GM18511 (cell line): ENCODE data around the gene PRRT1.

ENCODE experiments used
- ATAC-seq: cut with Tn5 transposase; IDR thresholded peaks from one replicate; pipeline ENCODE4 v1.9.1; 2021; ENCODE audit warnings: mild to moderate bottlenecking, moderate library complexity; ENCODE audit not compliant: unreplicated experiment

PRRT1 gene

GRCh38 chr6:32127717-32128592 is 23.8 kb downstream of the PRRT1 start, which contains the start of gene ATF6B:
Gene ATF6B (minus strand): TSS chr6:32128246. CDS start chr6:32128207, 39 bp downstream.
- ATAC-seq, result peak; percentile 92

- ATAC-seq, result no peak
These were observed 24.4 kb downstream of the PRRT1 start for GRCh38 chr6:32127409-32127716.

- no peak for ATAC-seq
These were observed 24.9 kb downstream of the PRRT1 start for GRCh38 chr6:32126880-32127279.

- no peak for ATAC-seq
These were observed 28.1 kb downstream of the PRRT1 start for GRCh38 chr6:32123681-32124080.

DNA sequence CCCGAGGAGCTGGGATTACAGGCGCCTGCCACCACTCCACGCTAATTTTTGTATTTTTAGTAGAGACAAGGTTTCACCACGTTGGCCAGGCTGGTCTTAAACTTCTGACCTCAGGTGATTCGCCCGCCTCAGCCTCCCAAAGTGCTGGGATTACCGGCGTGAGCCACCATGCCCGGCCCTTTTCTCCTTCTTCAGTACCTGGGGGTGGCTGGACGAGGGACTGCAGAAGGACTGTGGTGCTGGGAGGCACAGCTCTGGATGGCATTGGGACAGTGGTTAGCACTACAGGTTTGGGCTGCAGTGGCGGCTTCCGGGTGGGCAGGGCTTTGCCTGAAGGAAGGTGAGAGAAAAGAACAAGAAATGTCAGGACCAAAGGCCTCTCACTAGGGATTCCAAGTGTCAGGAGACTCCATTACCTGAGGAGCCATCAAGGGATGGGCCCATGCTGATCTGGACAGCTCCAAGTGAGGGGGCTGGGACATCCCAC is 31.1 kb downstream of the PRRT1 start:
- no peak for ATAC-seq

- ATAC-seq, result no peak
These were observed 32.7 kb downstream of the PRRT1 start for GRCh38 chr6:32118782-32119628.

- no peak for ATAC-seq
These were observed 34.3 kb downstream of the PRRT1 start for GRCh38 chr6:32117461-32117860.

DNA sequence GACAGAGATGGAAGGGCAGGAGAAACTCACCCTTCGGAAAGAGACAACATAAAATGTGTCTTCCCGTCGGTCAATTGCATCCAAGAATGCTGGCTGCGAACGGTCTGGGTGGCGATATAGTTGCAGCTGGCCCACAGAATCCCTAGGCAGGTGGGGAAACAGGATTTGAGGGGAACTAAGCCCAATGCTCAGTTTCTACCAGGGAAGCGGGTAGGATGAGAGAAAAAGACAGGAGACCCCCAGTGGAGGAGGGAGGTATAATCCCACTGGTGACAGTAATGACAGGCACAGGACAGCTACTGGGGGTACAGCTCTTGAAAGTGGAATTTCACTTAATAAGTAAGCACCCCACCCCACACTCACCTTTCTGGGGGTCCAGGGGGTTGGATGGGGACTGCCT is 35.1 kb downstream of the PRRT1 start:
- no peak for ATAC-seq

- no peak for ATAC-seq
These were observed 36.1 kb downstream of the PRRT1 start for GRCh38 chr6:32115623-32116022.

DNA sequence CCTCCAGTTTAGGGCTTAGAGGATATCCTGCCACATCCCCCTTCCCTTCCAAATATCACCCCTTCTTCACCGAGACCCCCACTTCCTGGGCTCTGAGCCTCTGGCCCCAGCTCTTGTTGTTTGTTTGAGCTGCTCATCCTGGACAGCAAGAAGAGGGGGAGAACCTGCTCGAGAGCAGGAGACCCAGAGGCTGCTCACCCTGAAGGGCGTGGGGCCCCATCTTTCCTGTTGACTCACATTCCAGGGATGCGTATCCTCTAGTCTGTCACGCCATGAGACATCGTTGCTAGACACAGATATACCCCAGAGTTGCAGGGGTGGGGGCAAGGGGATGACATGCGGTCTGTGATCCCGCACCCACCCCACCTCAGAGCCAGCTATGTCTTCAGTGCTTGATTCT is 36.9 kb downstream of the PRRT1 start:
- no peak for ATAC-seq

- no peak for ATAC-seq
These were observed 38.1 kb downstream of the PRRT1 start for GRCh38 chr6:32113386-32114352.

DNA sequence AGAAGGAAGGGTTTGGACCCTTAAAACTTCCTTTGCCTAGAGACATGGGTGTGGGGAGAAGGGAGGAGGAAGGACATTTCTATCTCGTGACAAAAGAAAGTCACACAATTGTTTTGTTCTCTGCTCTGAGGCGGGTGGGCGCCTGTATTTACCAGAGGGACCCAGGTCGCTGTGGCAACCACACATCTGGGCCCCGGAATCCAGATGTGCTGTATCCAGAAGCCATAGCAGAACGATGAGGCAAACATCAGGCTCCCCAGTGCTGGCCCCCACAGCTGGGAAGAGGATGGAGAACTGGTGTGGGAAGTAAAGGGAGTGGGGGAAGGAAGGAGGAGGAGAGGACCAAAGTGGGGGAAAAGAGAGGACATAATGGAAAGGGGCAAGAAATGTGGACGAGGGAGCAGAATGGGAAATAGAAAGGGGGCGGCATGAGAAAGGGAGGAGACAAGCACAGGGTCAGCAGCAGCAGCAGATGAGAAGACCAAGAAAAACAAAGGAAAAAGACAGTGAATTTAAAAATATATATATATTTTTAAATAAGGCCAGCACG is 39.2 kb downstream of the PRRT1 start:
- ATAC-seq, result no peak

DNA sequence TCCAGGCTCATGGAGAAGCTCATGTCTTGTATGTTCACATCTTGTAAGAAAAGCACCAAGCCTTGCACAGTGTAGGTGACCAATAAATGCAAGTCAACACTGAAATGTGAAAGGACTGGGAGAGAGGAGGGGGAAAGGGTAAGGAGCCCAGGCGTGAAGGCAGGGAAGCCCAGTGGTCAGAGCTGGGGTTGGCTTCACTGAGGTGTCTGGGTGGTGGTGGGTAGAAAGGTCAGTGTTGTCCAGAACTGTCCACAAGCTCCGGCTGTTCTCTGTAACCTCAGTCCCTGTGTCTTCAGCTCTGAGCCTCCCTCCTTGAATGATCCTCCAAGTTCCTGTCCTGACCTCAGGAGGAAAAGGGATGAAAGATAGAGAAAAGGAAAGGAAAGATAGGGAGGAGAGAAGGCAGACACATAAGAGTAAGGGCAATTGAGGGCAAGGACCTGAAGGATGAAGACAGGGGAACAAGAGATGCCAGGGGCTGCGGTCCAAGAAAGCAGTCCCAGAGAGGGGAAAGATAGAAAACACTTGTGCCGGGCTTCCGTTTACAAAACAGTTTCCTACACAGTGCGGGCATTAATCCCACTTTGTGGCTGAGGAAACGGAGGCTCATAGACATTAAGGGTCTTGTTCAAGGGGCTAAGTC is 40.2 kb downstream of the PRRT1 start:
- ATAC-seq, result no peak

- no peak for ATAC-seq
These were observed 41.1 kb downstream of the PRRT1 start for GRCh38 chr6:32110632-32111031.

DNA sequence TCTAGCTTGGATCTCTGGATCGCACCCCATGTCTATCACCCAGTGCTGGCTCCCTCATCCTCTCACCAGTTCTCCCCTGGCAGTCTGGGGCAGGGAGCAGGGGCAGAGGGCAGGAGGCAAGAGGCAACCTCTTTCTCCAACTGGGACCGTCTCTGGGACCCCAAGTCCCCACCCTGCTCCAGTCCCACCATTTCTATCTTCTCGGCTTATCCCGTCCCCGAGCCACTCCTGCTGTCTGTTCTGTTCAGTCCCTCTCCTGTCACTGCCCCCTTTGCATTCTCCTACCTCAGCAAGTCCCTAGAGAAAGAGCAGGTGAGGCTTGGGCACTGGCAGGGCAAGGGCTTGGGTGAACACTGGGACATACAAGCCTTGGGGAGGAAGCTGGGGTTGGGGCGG is 42.0 kb downstream of the PRRT1 start:
- ATAC-seq, result no peak

GRCh38 chr6:32109114-32109764 is 42.5 kb downstream of the PRRT1 start, which contains the start of gene TNXB:
Gene TNXB (minus strand): TSS chr6:32109338. CDS start chr6:32098198, 11,140 bp downstream.
- ATAC-seq, result no peak

- ATAC-seq, result no peak
These were observed 43.0 kb downstream of the PRRT1 start for GRCh38 chr6:32108727-32109113.

DNA sequence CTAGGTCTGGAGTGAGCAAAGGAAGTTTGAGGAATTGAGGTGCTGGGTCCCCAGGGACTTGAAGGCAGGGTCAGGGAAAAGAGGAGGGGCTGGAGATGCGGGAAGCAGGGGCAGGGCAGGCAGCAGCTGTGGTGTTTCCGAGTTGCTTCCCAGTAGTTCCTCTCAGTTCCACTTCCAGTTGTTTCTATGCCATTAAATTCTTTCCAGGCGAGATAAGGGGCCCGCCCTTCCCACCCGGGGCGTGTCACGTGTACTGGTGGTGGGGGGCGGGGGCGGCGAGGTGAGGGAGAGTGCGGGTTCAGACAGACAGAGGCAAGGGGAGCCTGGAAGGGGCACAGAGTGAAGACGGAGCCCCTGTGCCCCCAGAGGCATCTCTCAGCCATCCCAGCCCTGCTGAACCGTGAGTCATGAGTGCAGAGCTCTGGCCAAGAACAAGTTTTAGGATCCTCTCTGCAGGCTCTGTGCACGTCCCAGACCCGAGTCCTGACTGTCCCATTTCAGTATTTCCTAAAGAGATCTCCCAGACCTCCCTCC is 43.6 kb downstream of the PRRT1 start:
- no peak for ATAC-seq

DNA sequence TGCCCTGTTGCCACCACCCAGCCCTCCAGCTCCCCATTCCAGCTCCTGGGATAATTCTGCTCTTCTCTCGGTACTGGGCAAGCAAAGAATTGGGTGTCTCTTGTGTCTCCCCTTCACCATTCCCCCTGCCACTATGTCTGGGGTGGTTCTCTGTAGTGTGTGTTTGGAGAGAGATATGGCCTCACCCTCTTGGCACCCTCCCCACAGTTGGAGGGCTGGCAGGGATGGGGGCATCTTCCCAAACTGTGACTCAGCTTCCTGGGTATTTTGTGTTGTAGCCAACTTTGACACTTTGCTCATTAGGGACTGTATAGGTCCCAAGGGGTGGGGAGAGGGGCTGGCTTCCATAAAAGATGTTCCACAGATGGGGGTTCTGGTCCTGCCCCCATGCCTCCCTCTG is 44.3 kb downstream of the PRRT1 start:
- ATAC-seq, result no peak
